ENCODE measurements around the gene USP43.

- no peak for TF ChIP-seq ZBTB8A (tag by site-specific recombination; IDR thresholded peaks at IDR 0.05)
- TF ChIP-seq CTCF (tag by site-specific recombination; IDR thresholded peaks at IDR 0.05): no peak
- TF ChIP-seq ZSCAN5A (tag by site-specific recombination; IDR thresholded peaks at IDR 0.05): no peak
- no peak for TF ChIP-seq ZNF639 (tag by site-specific recombination; IDR thresholded peaks at IDR 0.05)
- TF ChIP-seq ZNF155 (tag by site-specific recombination; IDR thresholded peaks at IDR 0.05): no peak
- no peak for TF ChIP-seq ZNF704 (tag by site-specific recombination; IDR thresholded peaks at IDR 0.05)
- no peak for TF ChIP-seq ZNF324 (tag by site-specific recombination; IDR thresholded peaks at IDR 0.05)
- no peak for TF ChIP-seq ZNF558 (tag by site-specific recombination; IDR thresholded peaks at IDR 0.05)
- TF ChIP-seq ZNF777 (tag by site-specific recombination; IDR thresholded peaks at IDR 0.05; ENCODE audit: borderline replicate concordance): no peak
- TF ChIP-seq ZBTB20 (tag by site-specific recombination; IDR thresholded peaks at IDR 0.05): no peak
- no peak for TF ChIP-seq ZNF580 (tag by site-specific recombination; IDR thresholded peaks at IDR 0.05)
- TF ChIP-seq SP3 (tag by site-specific recombination; IDR thresholded peaks at IDR 0.05): no peak
- no peak for TF ChIP-seq ZSCAN30 (tag by site-specific recombination; IDR thresholded peaks at IDR 0.05)
- TF ChIP-seq KLF1 (tag by site-specific recombination; IDR thresholded peaks at IDR 0.05): no peak
Measured at GRCh38 chr17:9776911-9777310, 131.6 kb downstream of the USP43 start.

All from HEK293 (cell line).